Activated CD8-positive, alpha-beta memory T cell treated with anti-CD3 and anti-CD28 coated beads for 1 hour (primary cell): ENCODE measurements around the gene SERPINA12.

Source experiments
- DNase-seq, 2 donors: peaks; one replicate each; pipeline ENCODE4 v3.0.0-alpha.2; 2020; ENCODE audit warnings: low read depth in 1 of 2; ENCODE audit errors: extremely low read depth in 1 of 2

SERPINA12 gene

GRCh38 chr14:94441531-94442205 is 67.6 kb downstream of the SERPINA12 start:
- no peak for DNase-seq

- no peak for DNase-seq
Observed at GRCh38 chr14:94441130-94441529, 68.1 kb downstream of the SERPINA12 start.

- DNase-seq: no peak
Observed at GRCh38 chr14:94439453-94440057, 69.7 kb downstream of the SERPINA12 start.
